ENCODE measurements around the gene GARRE1. TPM values are rescaled to one million over a fixed set of nuclear protein-coding genes. Genes with fewer than 3 reads are reported as not detected.
A peak's percentile ranks its signal among the peaks of the same experiment; 100 is the strongest.

GARRE1 gene
- polyA plus RNA-seq, 3 donors: 1.1 to 6.2 (median 2.1) TPM

DNA sequence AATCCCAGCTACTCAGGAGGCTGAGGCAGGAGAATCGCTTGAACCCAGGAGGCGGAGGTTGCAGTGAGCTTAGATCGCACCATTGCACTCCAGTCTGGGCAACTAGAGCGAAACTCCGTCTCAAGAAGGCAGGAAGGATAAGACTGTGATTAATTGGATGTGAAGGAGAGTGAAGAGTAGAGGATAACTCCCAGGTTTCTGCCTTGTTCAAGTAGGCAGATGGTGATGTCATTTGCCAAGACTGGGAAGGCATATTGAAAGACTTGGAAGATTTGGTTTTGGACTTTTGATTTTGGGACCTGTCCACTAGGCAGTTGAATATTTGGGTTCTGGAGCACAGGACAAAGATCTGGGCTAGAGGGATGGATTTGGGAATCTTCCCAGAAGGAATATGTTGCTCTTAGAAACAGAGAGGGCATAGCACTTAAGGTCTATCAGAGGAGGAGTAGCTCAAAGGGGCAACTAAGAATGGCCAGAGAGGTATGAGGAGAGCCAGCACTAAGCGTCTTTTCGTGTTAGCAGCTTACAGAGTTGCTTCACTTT, 20.0 kb downstream of the GARRE1 start:
- Histone ChIP-seq H2AFZ (ENCODE audit: insufficient read depth, low read depth, low read length, poor library complexity, severe bottlenecking) (no peak overlapping the region), H3K4me3 (replicated peaks in 1 of 3; ENCODE audit: low read depth in 2 of 3, low read length in 3 of 3) (no peak overlapping the region), H3K9me3 (replicated peaks in 1 of 2; ENCODE audit: control insufficient read depth in 1 of 2, insufficient read depth in 1 of 2, low read length in 2 of 2) (no peaks in the 10 kb centered on the region), H3K27me3 (ENCODE audit: control insufficient read depth in 2 of 2, insufficient read depth in 2 of 2, low read length in 2 of 2) (peaks cover 14 to 37% of the 10 kb centered on the region in 2 donors), H4K20me1 (ENCODE audit: insufficient read depth, low read length) (no peaks in the 10 kb centered on the region), H3K27ac (ENCODE audit: low read depth in 1 of 2, low read length in 2 of 2) (no peak overlapping the region), H3K79me2 (ENCODE audit: insufficient read depth, low read length) (no peaks in the 10 kb centered on the region), H3K36me3 (replicated peaks in 1 of 2; ENCODE audit: control insufficient read depth in 1 of 2, insufficient read depth in 2 of 2, low read length in 2 of 2) (no peaks in the 10 kb centered on the region), H3K4me2 (replicated peaks; ENCODE audit: extremely low read depth, low read length, poor library complexity, severe bottlenecking) (no peak overlapping the region), H3K9ac (ENCODE audit: insufficient read depth, low read length, poor library complexity, severe bottlenecking) (no peak overlapping the region), H3K4me1 (ENCODE audit: control insufficient read depth in 1 of 2, insufficient read depth in 2 of 2, low read length in 2 of 2) (peaks cover 18 to 19% of the 10 kb centered on the region in 2 donors)
- H3K4me1 Mint-ChIP-seq: peaks cover 17% of the 10 kb centered on the region
- intact Hi-C loops (cut with micrococcal nuclease): no loop called here
- TF ChIP-seq, protein P1, sequence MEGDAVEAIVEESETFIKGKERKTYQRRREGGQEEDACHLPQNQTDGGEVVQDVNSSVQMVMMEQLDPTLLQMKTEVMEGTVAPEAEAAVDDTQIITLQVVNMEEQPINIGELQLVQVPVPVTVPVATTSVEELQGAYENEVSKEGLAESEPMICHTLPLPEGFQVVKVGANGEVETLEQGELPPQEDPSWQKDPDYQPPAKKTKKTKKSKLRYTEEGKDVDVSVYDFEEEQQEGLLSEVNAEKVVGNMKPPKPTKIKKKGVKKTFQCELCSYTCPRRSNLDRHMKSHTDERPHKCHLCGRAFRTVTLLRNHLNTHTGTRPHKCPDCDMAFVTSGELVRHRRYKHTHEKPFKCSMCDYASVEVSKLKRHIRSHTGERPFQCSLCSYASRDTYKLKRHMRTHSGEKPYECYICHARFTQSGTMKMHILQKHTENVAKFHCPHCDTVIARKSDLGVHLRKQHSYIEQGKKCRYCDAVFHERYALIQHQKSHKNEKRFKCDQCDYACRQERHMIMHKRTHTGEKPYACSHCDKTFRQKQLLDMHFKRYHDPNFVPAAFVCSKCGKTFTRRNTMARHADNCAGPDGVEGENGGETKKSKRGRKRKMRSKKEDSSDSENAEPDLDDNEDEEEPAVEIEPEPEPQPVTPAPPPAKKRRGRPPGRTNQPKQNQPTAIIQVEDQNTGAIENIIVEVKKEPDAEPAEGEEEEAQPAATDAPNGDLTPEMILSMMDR (IDR thresholded peaks at IDR 0.05): no peak
- H3K36me3 Mint-ChIP-seq: peaks cover 3 to 8% of the 10 kb centered on the region in 2 donors
- WGBS (ENCODE audit: insufficient coverage): 91% methylated on average over 7 of the region's 7 CpGs
- no peak for DNase-seq
- H3K9me3 Mint-ChIP-seq: peaks cover 0 to 3% (median 0%) of the 10 kb centered on the region in 7 donors
- H3K27me3 Mint-ChIP-seq (ENCODE audit: low read depth in 3 of 3): peaks cover 38 to 48% (median 46%) of the 10 kb centered on the region in 3 donors
- peak overlapping the region in 1 of 2 donors; percentile 57 for H3K4me3 Mint-ChIP-seq
- H3K27ac Mint-ChIP-seq: peak overlapping the region in 1 of 7 donors; percentile 10

DNA sequence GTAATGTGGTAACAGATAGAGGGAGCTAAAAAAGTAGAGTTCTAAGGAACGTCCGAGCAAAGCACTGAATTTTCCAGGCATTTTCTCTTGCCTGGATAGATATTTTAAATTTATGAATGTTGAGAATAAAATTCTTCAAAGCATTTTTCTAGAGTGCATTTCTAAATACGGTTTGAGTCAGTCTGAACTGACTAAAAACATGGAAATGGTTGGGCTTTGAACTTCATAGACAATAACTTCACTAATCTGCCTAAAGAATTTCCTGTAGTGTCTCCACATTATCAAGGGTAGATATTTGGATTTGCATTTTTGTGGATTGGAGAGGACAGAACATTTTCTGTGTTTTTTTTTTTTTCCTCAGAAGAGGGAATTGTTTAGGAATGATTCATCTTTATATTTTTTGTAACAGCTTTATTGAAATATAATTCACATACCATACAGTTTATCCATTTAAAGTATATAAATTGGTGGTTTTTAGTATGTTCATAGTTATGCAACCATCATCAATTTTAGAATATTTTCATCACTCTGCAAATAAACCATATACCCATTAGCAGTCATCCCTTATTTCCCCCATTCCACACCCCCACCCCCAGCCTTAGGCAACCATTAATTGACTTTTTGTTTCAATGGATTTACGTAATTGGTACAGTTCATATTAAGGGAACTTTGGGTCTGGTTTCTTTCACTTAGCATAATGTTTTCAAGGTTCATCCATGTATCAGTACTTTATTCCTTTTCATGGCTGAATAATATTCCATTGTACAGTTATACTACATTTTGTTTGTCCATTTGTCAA, 20.7 kb downstream of the GARRE1 start:
- no peak overlapping the region for H3K9ac ChIP-seq (ENCODE audit: insufficient read depth, low read length, poor library complexity, severe bottlenecking)
- no peak overlapping the region for H2AFZ ChIP-seq (ENCODE audit: insufficient read depth, low read depth, low read length, poor library complexity, severe bottlenecking)
- intact Hi-C loops (cut with micrococcal nuclease): no loop called here
- no peaks in the 10 kb centered on the region for H3K36me3 ChIP-seq (replicated peaks in 1 of 2; ENCODE audit: control insufficient read depth in 1 of 2, insufficient read depth in 2 of 2, low read length in 2 of 2)
- no peaks in the 10 kb centered on the region for H4K20me1 ChIP-seq (ENCODE audit: insufficient read depth, low read length)
- H3K9me3 ChIP-seq (replicated peaks in 1 of 2; ENCODE audit: control insufficient read depth in 1 of 2, insufficient read depth in 1 of 2, low read length in 2 of 2): no peaks in the 10 kb centered on the region
- no peak overlapping the region for H3K27ac Mint-ChIP-seq
- peaks cover 14 to 37% of the 10 kb centered on the region in 2 donors for H3K27me3 ChIP-seq (ENCODE audit: control insufficient read depth in 2 of 2, insufficient read depth in 2 of 2, low read length in 2 of 2)
- no peak overlapping the region for H3K4me2 ChIP-seq (replicated peaks; ENCODE audit: extremely low read depth, low read length, poor library complexity, severe bottlenecking)
- H3K36me3 Mint-ChIP-seq: peaks cover 0 to 8% of the 10 kb centered on the region in 2 donors
- no peak overlapping the region for H3K27ac ChIP-seq (ENCODE audit: low read depth in 1 of 2, low read length in 2 of 2)
- H3K9me3 Mint-ChIP-seq: peaks cover 0 to 3% (median 0%) of the 10 kb centered on the region in 7 donors
- no peak overlapping the region for H3K4me3 ChIP-seq (replicated peaks in 1 of 3; ENCODE audit: low read depth in 2 of 3, low read length in 3 of 3)
- TF ChIP-seq, protein P1 (IDR thresholded peaks at IDR 0.05): no peak
- H3K4me1 ChIP-seq (ENCODE audit: control insufficient read depth in 1 of 2, insufficient read depth in 2 of 2, low read length in 2 of 2): peaks cover 12% of the 10 kb centered on the region in 2 donors
- peak overlapping the region in 1 of 2 donors; percentile 72 for H3K4me3 Mint-ChIP-seq
- peaks cover 38 to 49% (median 48%) of the 10 kb centered on the region in 3 donors for H3K27me3 Mint-ChIP-seq (ENCODE audit: low read depth in 3 of 3)
- no peaks in the 10 kb centered on the region for H3K79me2 ChIP-seq (ENCODE audit: insufficient read depth, low read length)
- DNase-seq: no peak
- H3K4me1 Mint-ChIP-seq: peaks cover 11% of the 10 kb centered on the region
- WGBS (ENCODE audit: insufficient coverage): no CpG with 5 or more reads among the region's 4 CpGs
